CD4-positive, alpha-beta T cell (primary cell): ENCODE results near the gene CD300LF. TPM values are rescaled to one million over a fixed set of nuclear protein-coding genes. Genes with fewer than 3 reads are reported as not detected.
A peak's percentile ranks its signal among the peaks of the same experiment; 100 is the strongest.

Source experiments
- ATAC-seq: fragments of 200-7000 bp; cut with Tn5 transposase; one replicate; pipeline ENCODE4 v1.10.0; 2022; ENCODE audit warnings: mild to moderate bottlenecking; ENCODE audit not compliant: poor library complexity
- CTCF ChIA-PET: fragments of 350-600 bp; sonication (Branson Sonifier 250); formaldehyde crosslinking; loops from one replicate; lab custom pipeline; 2021; ENCODE audit warnings: antibody characterized with exemption, inconsistent platforms; lab: Charles Lee
- POLR2A ChIA-PET: fragments of 350-600 bp; sonication (Branson Sonifier 250); formaldehyde crosslinking; loops from one replicate; lab custom pipeline; 2021; ENCODE audit warnings: antibody characterized with exemption, inconsistent platforms; lab: Charles Lee
- DNase-seq, 14 experiments: peaks; one replicate each; pipeline ENCODE4 v3.0.0-alpha.2; 2013 to 2020; ENCODE audit warnings: mixed read lengths in 2 of 14
- H3K27ac ChIP-seq, 2 donors: one replicate each; pipeline versions ENCODE4 v1.5.1 to v1.7.0; 2013; ENCODE audit warnings: low read length in 2 of 2, low read depth in 1 of 2, mild to moderate bottlenecking in 1 of 2
- H3K27me3 ChIP-seq, 2 experiments: 1 replicate in 1 of 2; 2 replicates in 1 of 2; pipeline versions ENCODE4 v1.6.1 to v1.7.0; 2013; ENCODE audit warnings: low read length in 2 of 2, control low read depth in 1 of 2, mild to moderate bottlenecking in 1 of 2, moderate library complexity in 1 of 2; ENCODE audit not compliant: insufficient read depth in 2 of 2, control insufficient read depth in 1 of 2
- H3K36me3 ChIP-seq: one replicate; pipeline ENCODE4 v1.6.1; 2013; ENCODE audit warnings: low read length, control low read depth; ENCODE audit not compliant: insufficient read depth
- H3K4me1 ChIP-seq: one replicate; pipeline ENCODE4 v1.6.1; 2013; ENCODE audit warnings: low read length, control low read depth; ENCODE audit not compliant: insufficient read depth
- H3K4me3 ChIP-seq: one replicate; pipeline ENCODE4 v1.5.1; 2013; ENCODE audit warnings: mild to moderate bottlenecking, low read length, moderate library complexity
- H3K9me3 ChIP-seq, 2 experiments: 1 replicate in 1 of 2; 2 replicates in 1 of 2; pipeline versions ENCODE4 v1.6.1 to v1.7.0; 2013; ENCODE audit warnings: low read length in 2 of 2, mild to moderate bottlenecking in 2 of 2, control low read depth in 1 of 2, moderate library complexity in 1 of 2; ENCODE audit not compliant: control insufficient read depth in 1 of 2, insufficient read depth in 1 of 2
- H3K27ac Mint-ChIP-seq: one replicate; pipeline ENCODE4 v1.8.0; 2020; ENCODE audit warnings: mixed read lengths
- H3K27me3 Mint-ChIP-seq: one replicate; pipeline ENCODE4 v1.8.0; 2021; ENCODE audit warnings: mixed read lengths
- H3K36me3 Mint-ChIP-seq: one replicate; pipeline ENCODE4 v1.8.0; 2021; ENCODE audit warnings: low read depth, mixed read lengths
- H3K4me1 Mint-ChIP-seq: one replicate; pipeline ENCODE4 v1.8.0; 2021; ENCODE audit warnings: low read depth, mixed read lengths
- H3K4me3 Mint-ChIP-seq: one replicate; pipeline ENCODE4 v1.8.0; 2020; ENCODE audit warnings: mild to moderate bottlenecking, mixed read lengths
- H3K9me3 Mint-ChIP-seq: one replicate; pipeline ENCODE4 v1.8.0; 2020; ENCODE audit warnings: mixed read lengths
- CTCF ChIP-seq: fragments of 200-600 bp; IDR thresholded peaks from one replicate; pipeline ENCODE4 v1.8.0; 2022; ENCODE audit warnings: antibody characterized with exemption, mild to moderate bottlenecking
- intact Hi-C, 2 experiments: fragments of 100-400 bp; cut with DNase I in 1 of 2; cut with micrococcal nuclease in 1 of 2; formaldehyde crosslinking; loops; one replicate each; pipeline versions ENCODE4 v1.15.1 to v1.9.0; 2023 to 2025; cut with DNase I, micrococcal nuclease
- total RNA-seq, 174 experiments: library from RNA in 2 of 174; stranded (reverse) in 2 of 174; gene quantifications; one replicate each; pipeline ENCODE4 v1.2.3 and lab custom pipeline; 2021 to 2026

The CD300LF gene
- total RNA-seq, 2 experiments from 2014 or later: 0.39 to 1.0 TPM

GRCh38 chr17:74745548-74746177, 32.9 kb upstream of the CD300LF start:
- H3K27ac Mint-ChIP-seq: peak overlapping the region; percentile 51
- no peak for TF ChIP-seq CTCF
- peaks cover 75% of the 10 kb centered on the region for H3K4me1 ChIP-seq
- no peaks in the 10 kb centered on the region for H3K27me3 ChIP-seq
- intact Hi-C loops: loop anchor here (5.0 kb wide), 3 partner anchors 37 to 437 kb away; partner anchors contain the start of gene SUMO2 (in 1 of the 2)
- H3K4me3 ChIP-seq: no peak overlapping the region
- H3K27me3 Mint-ChIP-seq: no peaks in the 10 kb centered on the region
- peaks cover 73% of the 10 kb centered on the region for H3K4me1 Mint-ChIP-seq
- CTCF ChIA-PET: interaction anchor here (1.0 to 4.2 kb wide), 6 partner anchors 9 to 212 kb away, joined by 4 to 39 read pairs (median 20); partner anchors contain the start of gene RAB37
- peak overlapping the region; percentile 51 for H3K4me3 Mint-ChIP-seq
- no peaks in the 10 kb centered on the region for H3K9me3 Mint-ChIP-seq
- no peak for ATAC-seq
- peaks cover 10% of the 10 kb centered on the region for H3K36me3 Mint-ChIP-seq
- peaks cover 8% of the 10 kb centered on the region for H3K36me3 ChIP-seq
- POLR2A ChIA-PET: interaction anchor here (0.7 to 9.0 kb wide), 8 partner anchors 8 to 127 kb away, joined by 3 to 90 read pairs (median 10); partner anchors contain the start of genes FDXR, NAT9 and RAB37
- no peaks in the 10 kb centered on the region for H3K9me3 ChIP-seq
- H3K27ac ChIP-seq: no peak overlapping the region
- peak in 1 of 14 experiments; percentile 19 for DNase-seq

- Mint-ChIP-seq H3K36me3 (peaks cover 6% of the 10 kb centered on the region), H3K4me3 (peak overlapping the region; percentile 80), H3K4me1 (peaks cover 74% of the 10 kb centered on the region), H3K27me3 (no peaks in the 10 kb centered on the region), H3K27ac (peak overlapping the region; percentile 91), H3K9me3 (no peaks in the 10 kb centered on the region)
- DNase-seq (peak; percentile 70 to 88 (median 80)), ATAC-seq (peak; percentile 16)
- CTCF ChIA-PET: interaction anchor here (0.6 to 4.2 kb wide), 9 partner anchors 8 to 213 kb away, joined by 3 to 39 read pairs (median 8); partner anchors contain the start of gene RAB37
- peak; percentile 100 for TF ChIP-seq CTCF
- POLR2A ChIA-PET: interaction anchor here (0.7 to 9.0 kb wide), 12 partner anchors 7 to 374 kb away, joined by 3 to 90 read pairs (median 7); partner anchors contain the start of genes FDXR, NAT9 and RAB37
- peaks cover 8% of the 10 kb centered on the region for H3K36me3 ChIP-seq
- no peaks in the 10 kb centered on the region for H3K27me3 ChIP-seq
- peak overlapping the region; percentile 11 for H3K4me3 ChIP-seq
- no peak overlapping the region for H3K27ac ChIP-seq
- intact Hi-C loops: loop anchor here (1.0 to 5.0 kb wide), 5 partner anchors 25 to 437 kb away; partner anchors contain the start of gene SUMO2 (in 1 of the 2)
- H3K9me3 ChIP-seq: no peaks in the 10 kb centered on the region
- H3K4me1 ChIP-seq: peaks cover 82% of the 10 kb centered on the region
Observed at GRCh38 chr17:74744714-74745547, 32.2 kb upstream of the CD300LF start.

- peak overlapping the region; percentile 91 for H3K27ac Mint-ChIP-seq
- H3K27ac ChIP-seq: peak overlapping the region in 1 of 2 donors; percentile 13
- intact Hi-C loops: loop anchor here (1.0 kb wide), 2 partner anchors 26 to 121 kb away; no protein-coding TSS in a partner anchor
- no peaks in the 10 kb centered on the region for H3K9me3 Mint-ChIP-seq
- CTCF ChIA-PET: interaction anchor here (0.6 to 4.2 kb wide), 7 partner anchors 7 to 65 kb away, joined by 3 to 39 read pairs (median 17); partner anchors contain the start of gene RAB37
- H3K4me1 ChIP-seq: peaks cover 88% of the 10 kb centered on the region
- no peak for DNase-seq
- no peak overlapping the region for H3K4me3 ChIP-seq
- POLR2A ChIA-PET: interaction anchor here (0.7 to 9.0 kb wide), 7 partner anchors 7 to 375 kb away, joined by 3 to 89 read pairs (median 6); partner anchors contain the start of genes NAT9 and RAB37
- no peaks in the 10 kb centered on the region for H3K9me3 ChIP-seq
- H3K36me3 ChIP-seq: peaks cover 8% of the 10 kb centered on the region
- no peaks in the 10 kb centered on the region for H3K27me3 Mint-ChIP-seq
- H3K4me3 Mint-ChIP-seq: peak overlapping the region; percentile 80
- no peaks in the 10 kb centered on the region for H3K27me3 ChIP-seq
- no peak for TF ChIP-seq CTCF
- peaks cover 76% of the 10 kb centered on the region for H3K4me1 Mint-ChIP-seq
- H3K36me3 Mint-ChIP-seq: no peaks in the 10 kb centered on the region
- no peak for ATAC-seq
Observed at GRCh38 chr17:74744349-74744713, 31.6 kb upstream of the CD300LF start.
